ENCODE measurements around the gene TMEM175. TPM values are rescaled to one million over a fixed set of nuclear protein-coding genes. Genes with fewer than 3 reads are reported as not detected.

The TMEM175 gene
- total and polyA plus RNA-seq, 2 of the 8 experiments (the other 6 are each of a cell fraction or from before 2014, with no cell fraction given) = 4.9 to 20.7 TPM

GRCh38 chr4:960636-961350 lies 28.5 kb downstream of the TMEM175 start:
- Histone ChIP-seq H3K27me3 (replicated peaks in 1 of 4; ENCODE audit: control insufficient read depth in 3 of 4, extremely low read depth in 1 of 4, insufficient read depth in 3 of 4, low read length in 3 of 4) (no peaks in the 10 kb centered on the region), H4K20me1 (replicated peaks in 1 of 2; ENCODE audit: control insufficient read depth in 1 of 2, insufficient read depth in 2 of 2, low read length in 2 of 2) (peaks cover 0 to 7% of the 10 kb centered on the region in 2 experiments), H3K14ac (ENCODE audit: insufficient read length) (no peak overlapping the region), H3K4ac (replicated peaks; ENCODE audit: insufficient read length, low read depth, low read length) (no peak overlapping the region), H4K5ac (ENCODE audit: insufficient read length, low read depth, low read length) (no peak overlapping the region), H3K9me3 (ENCODE audit: insufficient read depth in 2 of 2, low read depth in 1 of 2, low read length in 1 of 2) (no peaks in the 10 kb centered on the region), H3K4me2 (ENCODE audit: insufficient read depth in 1 of 2, low read depth in 2 of 2, low read length in 2 of 2) (no peak overlapping the region), H2BK20ac (ENCODE audit: low read length) (no peak overlapping the region), H2BK120ac (replicated peaks; ENCODE audit: low read depth, low read length) (no peak overlapping the region), H3K23me2 (ENCODE audit: low read depth, low read length) (no peaks in the 10 kb centered on the region), H3K56ac (replicated peaks; ENCODE audit: insufficient read length, low read depth, low read length) (no peak overlapping the region), H3K9ac (replicated peaks in 1 of 4; ENCODE audit: extremely low read depth in 1 of 4, low read depth in 3 of 4, low read length in 3 of 4) (no peak overlapping the region), H3K23ac (ENCODE audit: insufficient read length) (no peak overlapping the region), H3K18ac (ENCODE audit: extremely low read depth, low read length) (no peak overlapping the region), H3K4me3 (ENCODE audit: extremely low read depth in 1 of 4, insufficient read depth in 2 of 4, low read depth in 3 of 4, low read length in 4 of 4) (no peak overlapping the region), H3K4me1 (replicated peaks in 1 of 4; ENCODE audit: control insufficient read depth in 3 of 4, insufficient read depth in 4 of 4, low read length in 3 of 4) (no peaks in the 10 kb centered on the region; a peak in 1 of 7 replicates), H2BK12ac (ENCODE audit: low read depth, low read length) (no peak overlapping the region), H2AFZ (ENCODE audit: low read length) (no peak overlapping the region), H3K79me1 (ENCODE audit: low read depth, low read length) (no peaks in the 10 kb centered on the region), H2BK5ac (ENCODE audit: low read depth, low read length) (no peak overlapping the region), H2AK5ac (ENCODE audit: low read depth, low read length) (no peak overlapping the region), H3K36me3 (ENCODE audit: control insufficient read depth in 2 of 4, insufficient read depth in 4 of 4, low read length in 3 of 4) (no peaks in the 10 kb centered on the region), H3K79me2 (ENCODE audit: control insufficient read depth in 1 of 2, insufficient read depth in 2 of 2, low read length in 2 of 2) (no peaks in the 10 kb centered on the region), H2BK15ac (ENCODE audit: low read length) (no peak overlapping the region), H4K8ac (ENCODE audit: extremely low read depth, insufficient read depth, low read length) (no peak overlapping the region), H3K27ac (ENCODE audit: low read depth, low read length) (no peak overlapping the region), H4K91ac (replicated peaks; ENCODE audit: insufficient read length, low read length) (no peak overlapping the region)
- ChIA-PET CTCF (ENCODE audit: partially characterized antibody) (interaction anchor here (1.4 kb wide), 1 partner anchor 22 kb away, joined by 4 read pairs; no protein-coding TSS in a partner anchor), POLR2A (ENCODE audit: partially characterized antibody) (interaction anchor here (1.3 to 1.4 kb wide), 2 partner anchors 8 to 11 kb away, joined by 3 to 4 read pairs; no protein-coding TSS in a partner anchor)
- FAIRE-seq = no peak
- WGBS, 2 experiments (ENCODE audit: extremely low coverage in 1 of 2, insufficient coverage in 1 of 2, insufficient read length in 1 of 2, insufficient replicate concordance in 2 of 2, low coverage in 1 of 2, low lambda C conversion rate in 2 of 2, missing lambda C conversion rate in 1 of 2) = 91% methylated on average over 18 of the region's 35 CpGs; no CpG with 5 or more reads in 1 of the 2 experiments
- DNase-seq (ENCODE audit: low read depth in 1 of 2, low spot score in 2 of 2) = no peak
- no peak for TF ChIP-seq GTF2F1 (IDR thresholded peaks at IDR 0.05; ENCODE audit: borderline replicate concordance, low read depth, low read length)
- TF ChIP-seq CTCF (IDR thresholded peaks at IDR 0.05; ENCODE audit: control extremely low read depth in 1 of 3, insufficient read depth in 1 of 3, low read depth in 1 of 3, low read length in 3 of 3) = no peak
- TF ChIP-seq CTBP2 (IDR thresholded peaks at IDR 0.05; ENCODE audit: borderline replicate concordance, insufficient read depth, insufficient read length, low read length) = no peak
- TF ChIP-seq POU5F1 (IDR thresholded peaks at IDR 0.05; ENCODE audit: low read depth, low read length) = no peak
- TF ChIP-seq RFX5 (IDR thresholded peaks at IDR 0.05; ENCODE audit: borderline replicate concordance, low read depth, low read length) = no peak
- no peak for TF ChIP-seq GABPA (IDR thresholded peaks at IDR 0.05; ENCODE audit: borderline replicate concordance, insufficient read depth, low read length)
- TF ChIP-seq SP4 (IDR thresholded peaks at IDR 0.05; ENCODE audit: low read length) = no peak
- TF ChIP-seq TAF1 (IDR thresholded peaks at IDR 0.05; ENCODE audit: low read depth, low read length) = no peak
- TF ChIP-seq BRCA1 (IDR thresholded peaks at IDR 0.05; ENCODE audit: low read depth, low read length) = no peak
